HG03139 (cell line): ENCODE measurements around the gene LMNTD2.
A peak's percentile ranks its signal among the peaks of the same experiment; 100 is the strongest.

ENCODE experiments used
- ATAC-seq: cut with Tn5 transposase; IDR thresholded peaks from one replicate; pipeline ENCODE4 v1.9.1; 2021; ENCODE audit not compliant: unreplicated experiment

The LMNTD2 gene

DNA sequence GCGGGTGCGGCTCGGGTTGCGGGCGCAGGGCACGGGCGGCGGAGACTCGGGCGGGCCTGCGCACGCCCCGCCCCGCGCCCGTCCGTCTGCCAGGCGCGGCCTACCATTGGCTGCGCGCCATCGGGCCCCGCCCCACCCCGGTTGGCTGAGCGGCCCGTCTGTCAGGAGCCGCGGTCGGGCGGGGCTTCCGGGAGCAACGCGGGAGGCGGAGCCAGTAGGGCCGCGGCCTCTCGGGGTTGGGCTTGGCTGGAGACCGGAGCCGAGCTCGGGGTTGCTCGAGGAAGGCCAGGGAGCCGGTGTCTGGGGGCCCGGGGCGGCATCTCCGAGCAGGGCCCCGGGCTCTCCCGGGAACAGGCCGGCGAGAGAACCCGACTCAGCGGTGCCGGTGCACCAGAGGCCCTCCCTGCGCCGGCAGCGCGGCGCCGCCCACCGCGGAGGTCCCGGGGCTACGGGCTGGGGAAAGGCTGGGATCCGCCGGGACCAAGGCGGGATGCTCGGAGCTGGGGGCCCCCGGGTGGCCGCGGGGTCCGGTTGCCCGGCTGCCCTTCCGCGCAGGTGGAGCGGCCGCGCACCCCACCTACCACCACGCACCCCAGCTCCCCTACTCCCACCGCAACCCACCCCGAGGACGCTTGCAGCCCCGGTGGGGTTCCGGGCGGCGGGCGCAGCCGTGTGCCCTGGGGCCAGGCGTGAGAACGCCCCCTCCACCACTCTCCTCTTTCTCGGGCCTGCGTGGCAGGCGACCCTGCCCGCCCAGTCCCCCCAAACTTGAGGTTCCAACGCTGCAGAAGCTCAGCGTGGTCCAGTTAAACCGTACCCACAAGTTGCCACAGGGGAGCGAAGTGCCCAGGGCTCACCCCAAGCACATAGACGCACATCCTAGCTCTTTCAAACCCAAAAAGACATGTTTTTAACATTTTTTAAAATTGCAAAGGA, 24.8 kb downstream of the LMNTD2 start, which contains the start of gene HRAS:
Gene HRAS, minus strand, starts transcription at position 58 of the 936 bp plus-strand sequence.
- peak; percentile 66 for ATAC-seq

GRCh38 chr11:535210-535518, 25.4 kb downstream of the LMNTD2 start:
- ATAC-seq: no peak

DNA sequence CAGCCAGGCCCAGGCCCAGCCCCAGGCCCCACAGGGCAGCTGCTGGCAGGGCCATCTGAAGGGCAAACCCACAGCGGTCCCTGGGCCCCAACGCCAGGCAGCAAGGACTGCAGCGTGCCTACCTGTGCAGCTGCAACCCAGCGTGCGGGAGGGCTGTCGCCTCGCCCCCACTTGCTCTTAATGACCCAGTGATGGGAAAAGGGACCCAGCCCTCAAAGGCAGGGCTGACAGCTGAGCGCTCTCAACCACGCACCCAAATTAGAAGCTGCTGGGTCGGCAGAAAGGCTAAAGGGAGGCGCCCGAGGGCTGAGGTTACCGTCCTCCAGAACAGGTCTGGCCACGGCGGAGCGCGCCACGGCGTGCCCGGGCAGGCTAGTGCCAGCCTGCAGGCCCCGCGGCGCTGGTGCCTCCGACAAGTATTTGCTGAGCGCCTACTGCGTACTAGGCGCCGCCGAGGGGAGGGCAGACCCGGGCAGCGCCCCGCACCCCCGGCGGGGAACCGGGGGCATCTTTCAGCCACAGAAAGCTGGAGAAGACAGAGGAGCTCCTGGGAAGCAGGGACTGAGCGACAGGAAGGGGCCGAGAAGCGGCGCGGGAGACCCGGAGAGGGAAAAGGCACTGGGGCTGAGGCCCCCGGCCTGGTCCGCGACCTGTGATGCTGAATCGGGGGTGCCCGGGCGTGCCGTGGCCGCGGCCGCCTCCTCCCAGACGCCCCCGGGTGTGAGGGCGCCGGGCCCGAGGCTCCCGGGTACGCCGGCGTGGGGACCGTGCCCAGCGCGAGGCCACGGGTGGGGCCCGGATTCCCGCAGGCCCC, 25.9 kb downstream of the LMNTD2 start:
- no peak for ATAC-seq

DNA sequence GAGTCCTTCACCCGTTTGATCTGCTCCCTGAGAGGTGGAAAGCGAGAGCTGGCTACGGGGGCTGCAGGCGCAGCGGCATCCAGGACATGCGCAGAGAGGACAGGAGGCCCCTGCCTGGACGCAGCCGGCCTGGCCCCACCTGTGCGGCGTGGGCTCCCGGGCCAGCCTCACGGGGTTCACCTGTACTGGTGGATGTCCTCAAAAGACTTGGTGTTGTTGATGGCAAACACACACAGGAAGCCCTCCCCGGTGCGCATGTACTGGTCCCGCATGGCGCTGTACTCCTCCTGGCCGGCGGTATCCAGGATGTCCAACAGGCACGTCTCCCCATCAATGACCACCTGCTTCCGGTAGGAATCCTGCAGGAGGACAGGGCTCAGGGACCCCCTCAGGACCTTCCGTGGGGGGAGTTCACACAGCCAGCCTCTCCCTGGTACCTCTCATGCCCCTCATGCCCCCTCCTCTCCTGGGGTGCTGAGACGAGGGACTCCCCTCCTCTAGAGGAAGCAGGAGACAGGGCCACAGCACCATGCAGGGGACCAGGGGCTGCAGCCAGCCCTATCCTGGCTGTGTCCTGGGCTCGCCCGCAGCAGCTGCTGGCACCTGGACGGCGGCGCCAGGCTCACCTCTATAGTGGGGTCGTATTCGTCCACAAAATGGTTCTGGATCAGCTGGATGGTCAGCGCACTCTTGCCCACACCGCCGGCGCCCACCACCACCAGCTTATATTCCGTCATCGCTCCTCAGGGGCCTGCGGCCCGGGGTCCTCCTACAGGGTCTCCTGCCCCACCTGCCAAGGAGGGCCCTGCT, 26.7 kb downstream of the LMNTD2 start:
- ATAC-seq: no peak

DNA sequence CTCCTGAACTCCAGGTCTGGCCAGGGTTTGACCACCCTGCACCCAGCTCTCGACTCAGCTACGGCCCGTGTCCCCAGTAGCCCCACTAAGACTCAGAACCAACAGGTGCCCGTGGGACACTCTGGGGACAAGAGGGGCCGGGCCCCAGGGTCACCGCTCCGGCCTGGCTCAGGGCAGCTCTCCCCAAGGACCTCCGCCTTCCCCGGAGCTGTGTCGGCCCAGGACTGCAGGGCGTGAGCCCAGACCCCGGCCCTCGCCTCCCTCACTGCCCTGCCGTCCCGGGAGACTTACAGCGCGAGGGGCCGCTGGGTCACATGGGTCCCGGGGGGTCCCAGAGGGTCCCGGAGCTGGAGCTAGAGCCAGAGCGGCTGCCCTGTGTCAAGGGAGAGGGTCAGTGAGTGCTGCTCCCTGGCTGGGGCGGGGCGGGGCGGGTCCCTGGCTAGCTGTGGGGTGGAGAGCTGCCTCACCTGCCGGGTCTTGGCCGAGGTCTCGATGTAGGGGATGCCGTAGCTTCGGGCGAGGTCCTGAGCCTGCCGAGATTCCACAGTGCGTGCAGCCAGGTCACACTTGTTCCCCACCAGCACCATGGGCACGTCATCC, 27.5 kb downstream of the LMNTD2 start:
- no peak for ATAC-seq

DNA sequence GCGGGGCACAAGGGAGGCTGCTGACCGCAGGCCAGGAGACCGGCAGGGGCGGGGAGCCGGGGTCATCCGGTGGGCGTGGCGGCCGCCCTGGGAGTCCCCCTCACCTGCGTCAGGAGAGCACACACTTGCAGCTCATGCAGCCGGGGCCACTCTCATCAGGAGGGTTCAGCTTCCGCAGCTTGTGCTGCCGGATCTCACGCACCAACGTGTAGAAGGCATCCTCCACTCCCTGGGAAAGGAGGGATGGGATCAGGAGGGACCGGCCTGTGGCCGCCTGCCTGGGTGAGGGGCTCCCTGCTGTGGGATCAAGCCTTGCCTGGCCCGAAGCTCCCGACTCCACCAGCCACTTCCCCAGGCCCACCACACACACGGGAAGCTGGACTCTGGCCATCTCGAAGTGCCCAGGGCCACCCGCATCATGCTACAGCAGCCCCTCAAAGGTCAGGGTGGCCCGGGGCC, 28.0 kb downstream of the LMNTD2 start:
- no peak for ATAC-seq

GRCh38 chr11:531919-532526, 28.5 kb downstream of the LMNTD2 start:
- no peak for ATAC-seq

DNA sequence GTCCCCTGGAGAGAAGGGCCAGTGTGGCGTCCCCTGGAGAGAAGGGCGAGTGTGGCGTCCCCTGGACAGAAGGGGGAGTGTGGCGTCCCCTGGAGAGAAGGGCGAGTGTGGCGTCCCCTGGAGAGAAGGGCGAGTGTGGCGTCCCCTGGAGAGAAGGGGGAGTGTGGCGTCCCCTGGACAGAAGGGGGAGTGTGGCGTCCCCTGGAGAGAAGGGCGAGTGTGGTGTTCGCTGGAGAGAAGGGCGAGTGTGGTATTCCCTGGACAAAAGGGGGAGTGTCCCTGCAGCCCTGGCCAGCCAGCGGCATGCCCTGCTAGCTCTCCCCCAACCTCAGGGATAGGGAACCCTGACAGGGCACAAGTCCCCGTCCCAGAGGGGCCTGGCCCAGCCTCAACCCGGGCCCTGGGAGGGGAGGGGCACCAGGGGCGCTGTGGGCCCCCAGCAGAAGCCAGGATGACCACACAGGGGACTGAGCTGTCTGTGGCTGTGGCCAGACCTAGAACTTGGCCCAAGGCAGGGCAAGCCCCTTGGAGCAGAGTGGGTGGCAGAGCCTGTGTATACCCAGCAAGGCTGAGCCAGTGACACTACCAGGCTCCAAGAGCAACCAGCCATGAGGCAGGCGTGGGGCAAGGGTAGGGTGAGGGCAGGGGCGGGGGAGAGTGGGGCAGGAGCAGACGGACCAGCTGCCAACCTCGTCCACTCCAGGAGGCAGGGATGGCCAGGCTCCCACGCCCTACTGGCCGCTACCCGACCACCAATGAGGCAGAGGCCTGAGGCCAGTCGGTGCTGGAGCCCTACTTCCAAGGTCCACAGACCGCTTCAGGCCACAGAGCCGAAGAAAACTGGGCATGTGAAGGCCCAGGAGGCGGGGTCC, 29.3 kb downstream of the LMNTD2 start:
- ATAC-seq: no peak

DNA sequence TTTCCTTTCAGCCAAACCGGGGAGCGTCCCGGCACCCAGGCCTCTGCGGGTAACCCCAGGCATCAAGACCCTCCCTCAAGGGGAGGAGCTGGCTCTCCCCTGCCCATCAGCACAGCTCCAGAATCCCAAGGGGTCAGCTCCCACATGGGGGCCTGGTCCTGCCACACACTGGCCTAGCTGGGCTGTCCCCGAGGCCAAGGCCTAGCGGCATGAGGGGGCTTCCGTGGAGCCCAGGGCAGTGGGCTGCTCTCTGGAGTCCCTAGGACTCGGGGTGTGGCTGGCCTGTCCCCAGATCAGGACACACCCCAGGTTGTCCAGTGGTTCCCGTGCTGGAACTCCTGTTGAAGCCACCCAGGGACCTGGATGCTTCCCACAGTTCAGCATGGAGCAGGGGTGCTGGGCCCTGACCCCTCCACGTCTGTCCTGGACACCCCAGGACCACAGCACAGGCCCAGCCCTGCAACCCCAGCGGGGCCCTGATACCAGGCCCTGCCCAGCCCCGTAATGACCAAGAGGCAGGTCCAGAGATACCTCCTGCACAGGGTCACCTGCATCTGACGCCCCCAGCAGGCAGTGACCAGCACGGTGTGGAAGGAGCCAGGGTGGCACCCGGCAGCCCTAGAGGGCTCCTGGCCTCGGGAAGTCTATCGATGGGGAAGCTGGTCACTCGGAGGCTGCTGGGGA, 30.7 kb downstream of the LMNTD2 start:
- no peak for ATAC-seq

DNA sequence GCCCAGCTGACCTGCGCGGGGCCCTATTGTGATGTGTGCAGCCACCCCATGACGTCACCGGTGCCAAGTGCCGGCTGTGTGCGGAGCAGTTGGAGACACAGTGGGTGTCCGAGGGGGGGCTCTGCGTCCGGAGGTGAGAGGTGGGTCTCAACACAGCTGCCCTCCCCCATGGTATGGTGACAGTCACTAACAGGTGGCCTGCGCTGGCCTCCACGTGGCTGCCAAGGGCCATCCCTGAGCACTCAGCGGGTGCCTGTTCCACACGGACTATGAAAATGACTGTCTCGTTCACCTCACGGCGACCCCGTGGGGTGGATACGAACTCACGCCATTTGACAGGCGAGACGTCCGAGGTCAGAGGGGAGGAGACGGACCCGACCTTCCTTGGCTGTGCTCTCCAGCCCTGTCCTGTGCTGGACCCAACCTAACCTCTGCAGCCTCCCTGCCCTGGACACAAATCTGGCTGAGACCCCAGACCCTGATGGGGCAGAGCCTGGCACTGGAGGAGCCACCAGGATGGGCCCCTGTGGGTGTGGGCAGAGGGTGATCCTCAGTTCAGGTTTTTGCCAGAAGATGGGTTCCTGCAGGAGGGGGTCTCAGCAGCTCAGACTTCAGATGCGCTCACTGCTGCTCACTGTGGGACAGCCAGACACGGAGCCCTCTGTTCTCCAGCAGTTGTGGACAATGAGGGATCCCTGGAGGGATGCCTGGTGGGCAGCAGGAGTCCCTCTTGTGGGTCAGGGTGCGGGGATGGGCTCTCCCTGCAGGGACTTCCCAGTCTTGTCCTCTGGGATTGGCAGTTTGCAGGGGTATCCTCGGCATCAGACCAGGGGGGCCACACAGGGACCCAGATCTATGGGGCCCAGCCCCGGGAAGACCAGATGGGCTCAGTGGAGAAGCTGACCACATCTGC, 31.5 kb downstream of the LMNTD2 start:
- no peak for ATAC-seq

GRCh38 chr11:528166-528814, 32.2 kb downstream of the LMNTD2 start:
- ATAC-seq: no peak

DNA sequence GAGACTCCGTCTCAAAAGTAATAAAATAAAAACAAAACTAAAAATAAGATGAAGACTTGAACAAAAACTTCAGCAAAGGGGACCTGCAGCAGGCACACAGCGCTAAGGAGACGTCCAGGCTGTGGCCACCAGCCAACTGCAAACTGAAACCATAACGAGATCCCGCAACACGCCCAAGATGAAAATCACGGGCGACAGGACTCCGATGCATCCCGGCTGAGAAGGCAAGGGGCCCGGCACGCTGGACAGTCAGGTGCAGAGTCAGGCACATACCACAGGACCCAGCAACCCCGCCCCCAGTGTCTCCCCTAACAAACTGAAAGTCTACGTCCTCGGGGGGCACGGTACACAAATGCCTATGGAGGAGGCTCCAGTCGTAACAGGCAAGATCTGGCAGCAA, 34.3 kb downstream of the LMNTD2 start:
- no peak for ATAC-seq

- ATAC-seq: no peak
These were observed 39.3 kb downstream of the LMNTD2 start for GRCh38 chr11:521177-521688.

DNA sequence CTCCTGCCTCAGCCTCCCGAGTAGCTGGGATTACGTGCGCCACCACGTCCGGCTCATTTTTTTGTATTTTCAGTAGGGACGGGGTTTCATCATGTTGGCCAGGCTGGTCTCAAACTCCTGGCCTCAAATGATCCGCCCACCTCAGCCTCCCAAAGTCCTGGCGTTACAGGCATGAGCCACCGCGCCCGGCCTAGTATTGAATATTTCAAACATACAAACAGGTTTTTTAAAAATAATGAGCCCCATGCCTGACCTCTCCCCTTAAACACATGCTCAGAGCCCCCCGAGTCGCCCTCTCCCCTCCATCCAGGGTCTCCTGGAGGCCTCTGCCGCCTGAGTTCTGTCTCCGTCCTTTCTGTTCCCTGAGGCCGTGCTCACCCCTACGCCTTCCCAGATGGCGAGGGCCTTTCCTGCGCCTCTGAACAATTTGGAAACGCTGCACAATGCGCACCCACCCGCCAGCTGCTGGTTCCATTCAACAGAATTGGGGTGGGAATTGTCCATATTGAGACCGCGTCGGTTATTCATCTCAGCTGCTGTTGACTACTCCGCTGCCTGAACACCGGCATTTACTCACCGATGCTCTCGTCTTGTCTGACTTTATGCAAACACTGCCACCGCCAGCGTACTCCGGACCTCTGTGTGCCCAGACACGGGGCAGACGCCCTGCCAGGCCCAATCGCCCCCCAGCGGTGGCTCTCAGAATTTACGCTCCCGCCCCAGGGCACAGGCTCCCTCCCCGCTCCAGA, 39.9 kb downstream of the LMNTD2 start:
- no peak for ATAC-seq

DNA sequence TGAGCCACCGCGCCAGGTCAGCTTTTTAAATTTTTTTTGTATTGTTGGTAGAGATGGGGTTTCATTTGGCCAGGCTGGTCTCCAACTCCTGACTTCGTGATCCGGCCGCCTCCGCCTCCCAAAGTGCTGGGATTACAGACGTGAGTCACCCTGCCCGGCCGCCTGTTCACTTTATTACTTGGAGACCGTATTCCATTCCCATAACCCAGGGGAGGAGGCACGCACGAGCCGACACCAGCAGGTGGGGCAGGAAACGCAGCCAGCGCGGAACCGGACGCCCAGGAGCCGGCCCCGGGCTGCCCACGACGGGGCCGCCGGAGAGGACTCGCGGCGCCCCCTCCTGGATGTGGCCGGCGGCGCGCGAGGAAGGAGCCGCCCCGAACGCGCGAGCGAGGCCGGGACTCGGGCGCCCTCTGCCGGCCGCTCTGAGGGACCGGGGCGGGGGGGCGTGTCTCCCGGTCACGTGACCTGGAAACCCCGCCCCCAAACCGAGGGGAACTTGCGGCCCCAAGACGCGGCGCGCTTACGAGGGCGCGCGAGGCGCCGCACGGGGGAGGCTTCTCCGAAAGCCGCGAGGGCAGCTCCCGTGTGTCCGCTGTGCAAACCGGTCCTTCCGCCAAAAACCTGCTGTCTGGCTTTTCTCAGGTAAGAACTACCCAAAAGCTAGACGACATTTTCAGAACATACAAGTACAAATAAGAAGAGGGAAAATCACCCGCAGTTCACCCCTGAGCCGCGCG, 41.9 kb downstream of the LMNTD2 start:
- peak; percentile 91 for ATAC-seq
